Keratinocyte (primary cell): ENCODE results near the gene CFAP92. TPM values are rescaled to one million over a fixed set of nuclear protein-coding genes. Genes with fewer than 3 reads are reported as not detected.

ENCODE experiments used
- DNase-seq: peaks from one replicate; pipeline ENCODE4 v3.0.0-alpha.2; 2011; ENCODE audit warnings: low read depth, missing footprints, low spot score
- FAIRE-seq: peaks from 2 replicates; lab custom pipeline; 2011; peaks lifted over from hg19 to GRCh38; lab: Jason Lieb, UNC
- H2AFZ ChIP-seq: 2 replicates; pipeline ENCODE4 v1.6.0; 2012; ENCODE audit warnings: low read length, control low read depth, inconsistent platforms; ENCODE audit not compliant: control insufficient read depth
- H3K27ac ChIP-seq: 2 replicates; pipeline ENCODE4 v1.5.1; 2011; ENCODE audit warnings: low read length; ENCODE audit not compliant: control insufficient read depth, insufficient read depth
- H3K27me3 ChIP-seq: 3 replicates; pipeline ENCODE4 v1.6.0; 2011; ENCODE audit warnings: low read length; ENCODE audit not compliant: control insufficient read depth, insufficient read depth; ENCODE audit errors: extremely low read depth
- H3K36me3 ChIP-seq, 2 experiments: 2 replicates in 1 of 2; 3 replicates in 1 of 2; pipeline ENCODE4 v1.5.1; 2011; ENCODE audit warnings: low read length in 2 of 2, mild to moderate bottlenecking in 1 of 2; ENCODE audit not compliant: control insufficient read depth in 2 of 2, insufficient read depth in 2 of 2; ENCODE audit errors: extremely low read depth in 1 of 2
- H3K4me1 ChIP-seq: 3 replicates; pipeline ENCODE4 v1.5.1; 2011; ENCODE audit warnings: low read length; ENCODE audit not compliant: control insufficient read depth, insufficient read depth; ENCODE audit errors: extremely low read depth
- H3K4me2 ChIP-seq: 3 replicates; pipeline ENCODE4 v1.6.0; 2011; ENCODE audit warnings: low read depth, low read length; ENCODE audit not compliant: control insufficient read depth, insufficient read depth; ENCODE audit errors: extremely low read depth
- H3K4me3 ChIP-seq, 3 experiments: fragments of 200-600 bp in 1 of 3; sonication (generic) in 1 of 3; 2 replicates in 2 of 3; 3 replicates in 1 of 3; pipeline ENCODE4 v1.5.1; 2011 to 2016; ENCODE audit warnings: low read length in 3 of 3, mild to moderate bottlenecking in 3 of 3, control low read depth in 2 of 3, inconsistent platforms in 1 of 3, low read depth in 1 of 3, mixed read lengths in 1 of 3, mixed run types in 1 of 3, moderate library complexity in 1 of 3; ENCODE audit not compliant: control insufficient read depth in 2 of 3, insufficient read depth in 2 of 3; ENCODE audit errors: extremely low read depth in 1 of 3
- H3K79me2 ChIP-seq: 2 replicates; pipeline ENCODE4 v1.6.0; 2012; ENCODE audit warnings: low read length; ENCODE audit not compliant: control insufficient read depth, insufficient read depth
- H3K9ac ChIP-seq: 3 replicates; pipeline ENCODE4 v1.6.0; 2011; ENCODE audit warnings: low read length; ENCODE audit not compliant: control insufficient read depth, insufficient read depth; ENCODE audit errors: extremely low read depth
- H3K9me1 ChIP-seq: 3 replicates; pipeline ENCODE4 v1.6.0; 2011; ENCODE audit warnings: low read length; ENCODE audit not compliant: control insufficient read depth, insufficient read depth; ENCODE audit errors: extremely low read depth
- H3K9me3 ChIP-seq: 2 replicates; pipeline ENCODE4 v1.5.1; 2012; ENCODE audit warnings: low read depth, low read length; ENCODE audit not compliant: control insufficient read depth
- H4K20me1 ChIP-seq: 3 replicates; pipeline ENCODE4 v1.6.0; 2011; ENCODE audit warnings: low read length; ENCODE audit not compliant: control insufficient read depth, insufficient read depth; ENCODE audit errors: extremely low read depth
- EZH2 ChIP-seq: IDR thresholded peaks from one replicate; pipeline ENCODE4 v1.6.1; 2012; ENCODE audit warnings: inconsistent platforms, mild to moderate bottlenecking, low read length, moderate library complexity
- dilution Hi-C: fragments of 300-500 bp; cut with MboI; formaldehyde crosslinking; loops from one replicate; pipeline ENCODE4 v1.7.0; 2020; ENCODE audit warnings: low sequenced_read_pairs; ENCODE audit not compliant: extremely low pct_ligation_motif_present
- polyA plus RNA-seq, 5 experiments: library from polyadenylated mRNA; depleted of rRNA in 3 of 5; stranded (reverse) in 3 of 5; stranded (forward) in 1 of 5; unstranded in 1 of 5; fragments of >200 nt; gene quantifications; 1 replicate in 1 of 5; 2 replicates in 3 of 5; 3 replicates in 1 of 5; pipeline versions ENCODE4 v1.2.1 to v1.2.3, GENCODE V29; 2011 to 2012; ENCODE audit warnings: missing spikeins in 2 of 5, low read depth in 1 of 5, low replicate concordance in 1 of 5
- TF ChIP-seq, protein P1 (sequence below), 3 experiments: IDR thresholded peaks in 1 of 3; conservative IDR thresholded peaks in 1 of 3; optimal IDR thresholded peaks in 1 of 3; 2 replicates in 2 of 3; 3 replicates in 1 of 3; pipeline versions ENCODE3 to v1.5.1; 2011; ENCODE audit warnings: low read length in 3 of 3, mild to moderate bottlenecking in 3 of 3, moderate library complexity in 2 of 3, control low read depth in 1 of 3, inconsistent platforms in 1 of 3; ENCODE audit not compliant: insufficient read depth in 2 of 3; ENCODE audit errors: extremely low read depth in 1 of 3

CFAP92 gene
- polyA plus RNA-seq, 1 donor (not counting 4 experiments of a cell fraction or from before 2014, with no cell fraction given): 0.26 TPM

DNA sequence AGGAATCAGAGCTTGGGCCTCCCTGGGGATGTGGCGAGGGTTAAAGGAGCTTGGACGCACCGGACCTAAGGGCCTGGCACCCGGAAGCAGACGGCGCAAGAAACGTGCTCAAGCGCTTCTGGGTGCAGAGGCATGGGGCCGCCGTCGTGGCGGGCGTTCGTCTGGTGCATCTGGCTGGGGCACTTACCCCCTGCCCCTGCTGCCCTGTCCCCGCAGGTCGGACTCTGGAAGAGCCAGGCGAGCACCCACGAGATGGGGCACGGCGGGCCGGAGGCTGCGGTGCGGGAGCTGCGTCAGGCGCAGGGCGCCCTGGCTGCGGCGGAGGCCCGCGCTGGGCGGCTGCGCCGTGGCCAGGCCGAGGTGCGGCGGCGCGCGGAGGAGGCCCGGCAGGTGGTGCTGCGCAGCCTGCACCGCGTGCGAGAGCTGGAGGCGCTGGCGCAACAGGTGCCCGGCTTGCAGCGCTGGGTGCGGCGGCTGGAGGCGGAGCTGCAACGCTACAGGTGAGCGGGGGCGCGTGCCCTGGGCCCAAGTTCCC lies 9.8 kb upstream of the CFAP92 start:
- Histone ChIP-seq H3K79me2 (no peaks in the 10 kb centered on the region), H3K9me3 (no peaks in the 10 kb centered on the region), H3K4me2 (peak overlapping the region; percentile 28), H3K27me3 (peaks cover 61% of the 10 kb centered on the region), H3K4me3 (no peak overlapping the region), H3K27ac (no peak overlapping the region), H3K36me3 (no peaks in the 10 kb centered on the region), H2AFZ (no peak overlapping the region), H3K9ac (no peak overlapping the region), H4K20me1 (no peaks in the 10 kb centered on the region), H3K4me1 (no peaks in the 10 kb centered on the region), H3K9me1 (no peaks in the 10 kb centered on the region)
- DNase-seq: no peak
- TF ChIP-seq EZH2: peak; percentile 52
- TF ChIP-seq, protein P1, sequence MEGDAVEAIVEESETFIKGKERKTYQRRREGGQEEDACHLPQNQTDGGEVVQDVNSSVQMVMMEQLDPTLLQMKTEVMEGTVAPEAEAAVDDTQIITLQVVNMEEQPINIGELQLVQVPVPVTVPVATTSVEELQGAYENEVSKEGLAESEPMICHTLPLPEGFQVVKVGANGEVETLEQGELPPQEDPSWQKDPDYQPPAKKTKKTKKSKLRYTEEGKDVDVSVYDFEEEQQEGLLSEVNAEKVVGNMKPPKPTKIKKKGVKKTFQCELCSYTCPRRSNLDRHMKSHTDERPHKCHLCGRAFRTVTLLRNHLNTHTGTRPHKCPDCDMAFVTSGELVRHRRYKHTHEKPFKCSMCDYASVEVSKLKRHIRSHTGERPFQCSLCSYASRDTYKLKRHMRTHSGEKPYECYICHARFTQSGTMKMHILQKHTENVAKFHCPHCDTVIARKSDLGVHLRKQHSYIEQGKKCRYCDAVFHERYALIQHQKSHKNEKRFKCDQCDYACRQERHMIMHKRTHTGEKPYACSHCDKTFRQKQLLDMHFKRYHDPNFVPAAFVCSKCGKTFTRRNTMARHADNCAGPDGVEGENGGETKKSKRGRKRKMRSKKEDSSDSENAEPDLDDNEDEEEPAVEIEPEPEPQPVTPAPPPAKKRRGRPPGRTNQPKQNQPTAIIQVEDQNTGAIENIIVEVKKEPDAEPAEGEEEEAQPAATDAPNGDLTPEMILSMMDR (optimal IDR thresholded peaks at IDR 0.05 in 1 of 3, IDR thresholded peaks at IDR 0.05 in 1 of 3, conservative IDR thresholded peaks at IDR 0.05 in 1 of 3; ENCODE audit: extremely low read depth in 1 of 3, insufficient read depth in 2 of 3, low read length in 3 of 3): peak in 2 of 3 experiments; percentile 50 to 63
- no peak for FAIRE-seq
- dilution Hi-C loops: no loop called here

DNA sequence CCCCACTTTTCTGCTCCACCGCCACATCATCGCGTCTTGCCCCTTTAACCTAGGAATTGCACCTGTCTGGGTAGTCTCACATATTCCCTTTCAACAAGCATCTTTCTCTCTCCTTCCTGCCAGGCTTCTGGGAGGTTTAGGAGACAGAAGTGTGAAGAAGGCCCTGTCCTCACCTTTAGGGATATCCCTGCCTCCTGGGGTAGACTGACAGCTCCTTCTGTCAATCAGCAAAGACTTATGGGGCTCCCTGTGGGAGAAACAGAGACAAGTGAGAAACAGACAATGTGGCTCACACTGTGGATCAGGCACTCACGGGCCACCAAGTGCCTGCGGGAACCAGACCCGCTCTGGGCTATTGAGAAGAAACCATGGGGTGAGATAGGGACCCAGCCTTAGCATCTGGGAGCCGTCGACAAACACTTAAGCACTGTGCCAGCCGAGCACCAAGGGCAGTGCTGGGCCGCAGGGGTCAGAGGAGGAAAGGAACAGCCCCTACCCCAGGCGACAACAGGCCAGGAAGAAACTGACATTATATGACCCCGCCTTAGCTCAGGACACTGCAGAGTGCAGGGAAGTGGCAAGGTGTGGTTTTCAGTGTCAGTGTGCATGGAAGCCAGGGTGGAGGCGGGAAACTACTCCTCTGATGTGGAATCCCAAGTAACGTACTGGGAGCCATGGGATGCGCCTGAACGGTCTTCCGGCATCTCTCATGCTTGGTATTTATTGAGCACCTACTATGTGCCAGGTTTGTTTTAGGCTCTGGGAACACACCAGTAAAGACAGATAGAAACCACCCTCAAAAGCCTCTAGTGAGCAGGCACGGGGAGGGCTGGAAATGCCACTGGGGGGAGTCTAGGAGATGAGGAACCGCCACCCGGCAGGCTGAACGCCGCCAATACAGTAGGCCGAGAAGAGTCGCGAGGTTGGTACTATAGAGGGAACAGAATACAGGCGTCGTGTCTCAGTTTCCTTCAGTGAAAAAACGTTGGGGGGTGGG lies 9.0 kb upstream of the CFAP92 start:
- Histone ChIP-seq H4K20me1 (no peaks in the 10 kb centered on the region), H3K9me3 (no peaks in the 10 kb centered on the region), H2AFZ (no peak overlapping the region), H3K9ac (no peak overlapping the region), H3K9me1 (no peaks in the 10 kb centered on the region), H3K4me3 (no peak overlapping the region), H3K27me3 (peaks cover 64% of the 10 kb centered on the region), H3K79me2 (no peaks in the 10 kb centered on the region), H3K27ac (no peak overlapping the region), H3K4me1 (no peaks in the 10 kb centered on the region), H3K4me2 (no peak overlapping the region), H3K36me3 (no peaks in the 10 kb centered on the region)
- dilution Hi-C loops: no loop called here
- FAIRE-seq: no peak
- peak; percentile 63 for TF ChIP-seq EZH2
- TF ChIP-seq, protein P1 (optimal IDR thresholded peaks at IDR 0.05 in 1 of 3, IDR thresholded peaks at IDR 0.05 in 1 of 3, conservative IDR thresholded peaks at IDR 0.05 in 1 of 3; ENCODE audit: extremely low read depth in 1 of 3, insufficient read depth in 2 of 3, low read length in 3 of 3): no peak
- DNase-seq: no peak
